ENCODE measurements around the gene SLC25A29.

GRCh38 chr14:100296106-100296651 is 10.1 kb downstream of the SLC25A29 start:
- no peak for TF ChIP-seq CTCF (IDR thresholded peaks at IDR 0.05)
- no peak for TF ChIP-seq ZFX (IDR thresholded peaks at IDR 0.05; ENCODE audit: borderline replicate concordance)

All from 22Rv1 (cell line).